B cell (primary cell): ENCODE data around the gene NPAS2. TPM values are rescaled to one million over a fixed set of nuclear protein-coding genes. Genes with fewer than 3 reads are reported as not detected.

Source experiments
- ATAC-seq: fragments of 200-7000 bp; cut with Tn5 transposase; one replicate; pipeline ENCODE4 v1.10.0; 2021; ENCODE audit warnings: low read depth, mild to moderate bottlenecking, moderate number of reproducible peaks, moderate library complexity
- CTCF ChIA-PET: fragments of 350-600 bp; sonication (Branson Sonifier 250); formaldehyde crosslinking; loops from one replicate; lab custom pipeline; 2021; ENCODE audit warnings: antibody characterized with exemption, inconsistent platforms; lab: Charles Lee
- POLR2A ChIA-PET: fragments of 350-600 bp; sonication (Branson Sonifier 250); formaldehyde crosslinking; loops from one replicate; lab custom pipeline; 2021; ENCODE audit warnings: antibody characterized with exemption; lab: Charles Lee
- DNase-seq: peaks from one replicate; pipeline ENCODE4 v3.0.0; 2013
- H2AFZ ChIP-seq: 2 replicates; pipeline ENCODE4 v1.6.1; 2012; ENCODE audit warnings: mild to moderate bottlenecking, low read depth, low read length; ENCODE audit not compliant: insufficient read depth, poor library complexity, severe bottlenecking
- H3K27ac ChIP-seq, 2 donors: 1 replicate in 1 of 2; 2 replicates in 1 of 2; pipeline ENCODE4 v1.5.1; 2012 to 2013; ENCODE audit warnings: low read length in 2 of 2, mild to moderate bottlenecking in 2 of 2, moderate library complexity in 1 of 2
- H3K27me3 ChIP-seq, 4 experiments: fragments of 200-600 bp in 1 of 4; sonication (generic) in 1 of 4; replicated peaks in 1 of 4; 1 replicate in 2 of 4; 2 replicates in 2 of 4; pipeline versions ENCODE4 v1.6.1 to v1.7.0; 2013 to 2016; ENCODE audit warnings: low read length in 3 of 4, mild to moderate bottlenecking in 2 of 4, mixed read lengths in 1 of 4, moderate library complexity in 1 of 4; ENCODE audit not compliant: insufficient read depth in 4 of 4, control insufficient read depth in 3 of 4; ENCODE audit errors: control extremely low read depth in 1 of 4
- H3K36me3 ChIP-seq, 2 experiments: replicated peaks in 1 of 2; 1 replicate in 1 of 2; 2 replicates in 1 of 2; pipeline versions ENCODE4 v1.6.1 to v1.7.1; 2013; ENCODE audit warnings: low read length in 1 of 2; ENCODE audit not compliant: insufficient read depth in 2 of 2, control insufficient read depth in 1 of 2; ENCODE audit errors: control extremely low read depth in 1 of 2, extremely low read depth in 1 of 2
- H3K4me1 ChIP-seq, 2 donors: fragments of 200-600 bp in 1 of 2; sonication (generic) in 1 of 2; 1 replicate in 1 of 2; 2 replicates in 1 of 2; pipeline versions ENCODE4 v1.5.1 to v1.6.1; 2013 to 2017; ENCODE audit warnings: low read length in 2 of 2; ENCODE audit not compliant: control insufficient read depth in 2 of 2, insufficient read depth in 2 of 2
- H3K4me2 ChIP-seq: replicated peaks from 2 replicates; pipeline ENCODE3; 2012; ENCODE audit warnings: mild to moderate bottlenecking, low read depth, low read length; ENCODE audit not compliant: poor library complexity, severe bottlenecking
- H3K4me3 ChIP-seq, 5 experiments: fragments of 200-600 bp in 1 of 5; sonication (generic) in 1 of 5; 1 replicate in 3 of 5; 2 replicates in 2 of 5; pipeline versions ENCODE4 v1.5.1 to v1.7.0; 2011 to 2016; ENCODE audit warnings: low read length in 4 of 5, mild to moderate bottlenecking in 4 of 5, low read depth in 2 of 5, control low read depth in 1 of 5, moderate library complexity in 1 of 5; ENCODE audit not compliant: insufficient read depth in 1 of 5; ENCODE audit errors: control extremely low read depth in 1 of 5, extremely low read depth in 1 of 5
- H3K79me2 ChIP-seq: fragments of 200-600 bp; sonication (generic); one replicate; pipeline ENCODE4 v1.6.0; 2016; ENCODE audit warnings: low read length; ENCODE audit not compliant: control insufficient read depth, insufficient read depth
- H3K9ac ChIP-seq: fragments of 200-600 bp; sonication (generic); 2 replicates; pipeline ENCODE4 v1.6.1; 2017; ENCODE audit warnings: mild to moderate bottlenecking, low read length, moderate library complexity
- H3K9me3 ChIP-seq, 3 donors: one replicate each; pipeline versions ENCODE4 v1.6.1 to v1.7.1; 2013; ENCODE audit warnings: low read length in 2 of 3; ENCODE audit not compliant: control insufficient read depth in 2 of 3, insufficient read depth in 1 of 3; ENCODE audit errors: control extremely low read depth in 1 of 3
- H4K20me1 ChIP-seq: 2 replicates; pipeline ENCODE4 v1.6.0; 2012; ENCODE audit warnings: mild to moderate bottlenecking, low read length; ENCODE audit not compliant: insufficient read depth, control insufficient read depth, poor library complexity, severe bottlenecking
- H3K27ac Mint-ChIP-seq: one replicate; pipeline ENCODE4 v1.8.0; 2021; ENCODE audit warnings: mixed read lengths
- H3K27me3 Mint-ChIP-seq: one replicate; pipeline ENCODE4 v1.8.0; 2021; ENCODE audit warnings: mixed read lengths
- H3K4me1 Mint-ChIP-seq: one replicate; pipeline ENCODE4 v1.8.0; 2021; ENCODE audit warnings: mixed read lengths
- H3K4me3 Mint-ChIP-seq: one replicate; pipeline ENCODE4 v1.8.0; 2021; ENCODE audit warnings: mixed read lengths
- H3K9me3 Mint-ChIP-seq: one replicate; pipeline ENCODE4 v1.8.0; 2022; ENCODE audit warnings: mixed read lengths; ENCODE audit not compliant: insufficient read depth
- EZH2 ChIP-seq: IDR thresholded peaks from 2 replicates; pipeline ENCODE4 v1.6.1; 2012; ENCODE audit warnings: borderline replicate concordance, low read depth, mild to moderate bottlenecking, moderate library complexity, low read length; ENCODE audit not compliant: insufficient read depth, poor library complexity, severe bottlenecking
- WGBS: methylation state at CpG from one replicate; pipeline ENCODE4 v1.1.5; 2013; ENCODE audit warnings: missing lambda C conversion rate; ENCODE audit not compliant: insufficient coverage; 5-methylcytosine and 5-hydroxymethylcytosine counted together
- intact Hi-C: fragments of 100-400 bp; cut with micrococcal nuclease; formaldehyde crosslinking; loops from one replicate; pipeline ENCODE4 v1.10.0; 2022
- polyA plus RNA-seq: library from polyadenylated mRNA; depleted of rRNA; stranded (reverse); fragments of >200 nt; gene quantifications from 2 replicates; pipeline ENCODE4 v1.2.3, GENCODE V29; 2012
- total RNA-seq, 2 donors: library from RNA; stranded (reverse); fragments of 120-200 nt in 1 of 2; gene quantifications; 1 replicate in 1 of 2; 2 replicates in 1 of 2; pipeline versions ENCODE4 v1.2.3 to v1.2.4, GENCODE V29; 2013 to 2022
- TF ChIP-seq, protein P1 (sequence below): fragments of 200-600 bp; IDR thresholded peaks from one replicate; pipeline ENCODE4 v1.8.0; 2022; ENCODE audit warnings: antibody characterized with exemption, mild to moderate bottlenecking

The NPAS2 gene
- total and polyA plus RNA-seq, 2 donors (not counting 1 experiment from before 2014, with no cell fraction given) = not detected

DNA sequence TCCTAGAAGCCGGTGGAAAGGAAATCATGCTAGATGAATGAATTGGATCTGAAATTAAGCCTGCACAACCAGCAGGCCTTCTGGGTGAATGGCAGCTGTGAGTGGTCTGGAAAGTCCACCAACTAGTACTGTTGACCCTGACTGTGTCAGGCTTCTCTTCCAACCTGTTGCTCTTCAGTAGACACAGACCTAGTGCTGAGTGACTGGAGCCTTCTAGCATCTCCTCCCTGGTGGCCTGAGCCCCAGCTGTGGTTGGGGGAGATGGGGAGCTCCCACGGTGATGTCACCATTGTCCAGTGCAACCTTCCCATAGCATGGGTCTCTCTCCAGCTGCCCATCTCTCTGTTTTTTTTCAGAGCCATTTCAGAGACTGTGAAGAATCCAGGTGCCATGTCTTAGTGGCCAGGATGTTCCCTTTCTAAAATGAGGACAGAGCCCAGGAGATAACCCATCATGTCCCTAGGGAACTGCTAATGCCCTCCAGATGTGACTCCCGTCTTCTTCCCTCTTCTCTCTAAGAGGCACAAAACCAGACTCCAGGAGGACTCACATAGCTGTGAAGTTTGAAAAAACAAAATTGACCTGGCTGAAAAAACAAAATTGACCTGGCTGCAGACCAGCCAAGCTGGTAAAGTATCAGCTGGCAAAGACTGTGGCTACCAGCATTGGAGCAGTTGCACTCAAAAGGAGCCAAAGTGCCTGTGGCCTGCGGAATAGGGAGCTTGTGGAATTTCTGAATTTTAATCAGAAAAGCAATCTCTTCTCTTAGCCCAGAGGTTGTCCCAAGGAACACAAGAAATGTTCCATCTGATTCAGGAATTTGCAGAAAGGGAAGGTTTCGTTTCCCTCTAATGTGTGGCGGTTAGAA lies 114.8 kb downstream of the NPAS2 start:
- POLR2A ChIA-PET = no interaction called here

DNA sequence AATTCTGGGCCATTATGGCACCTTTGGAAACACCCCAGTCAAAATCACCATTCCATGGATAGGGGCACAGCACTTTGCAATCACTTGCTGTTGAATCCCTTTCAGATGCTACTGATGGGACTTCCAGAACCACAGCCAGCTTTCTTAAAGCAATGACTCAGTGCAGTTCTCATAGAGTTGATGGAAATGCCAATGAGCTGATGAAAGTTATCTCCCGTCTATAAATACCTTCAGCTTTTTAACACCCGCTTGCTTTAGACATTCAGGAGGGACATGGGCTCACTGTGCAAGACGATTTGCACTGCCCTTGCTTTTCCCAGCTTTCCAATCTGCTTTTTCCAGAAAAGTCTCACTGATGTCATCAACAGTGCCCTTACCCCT lies 115.4 kb downstream of the NPAS2 start:
- Mint-ChIP-seq H3K27me3 (peaks cover 36% of the 10 kb centered on the region), H3K4me3 (no peak overlapping the region), H3K27ac (no peak overlapping the region), H3K4me1 (no peaks in the 10 kb centered on the region), H3K9me3 (no peaks in the 10 kb centered on the region)
- Histone ChIP-seq H3K79me2 (no peaks in the 10 kb centered on the region), H3K4me2 (no peak overlapping the region), H3K9ac (no peak overlapping the region), H3K27me3 (peaks cover 0 to 3% (median 0%) of the 10 kb centered on the region in 4 experiments), H2AFZ (no peak overlapping the region), H3K4me1 (no peaks in the 10 kb centered on the region), H4K20me1 (no peaks in the 10 kb centered on the region), H3K27ac (no peak overlapping the region), H3K36me3 (no peaks in the 10 kb centered on the region), H3K9me3 (no peaks in the 10 kb centered on the region), H3K4me3 (no peak overlapping the region)
- 60% methylated on average over 1 of the region's 3 CpGs for WGBS
- TF ChIP-seq EZH2 = no peak
- TF ChIP-seq, protein P1, sequence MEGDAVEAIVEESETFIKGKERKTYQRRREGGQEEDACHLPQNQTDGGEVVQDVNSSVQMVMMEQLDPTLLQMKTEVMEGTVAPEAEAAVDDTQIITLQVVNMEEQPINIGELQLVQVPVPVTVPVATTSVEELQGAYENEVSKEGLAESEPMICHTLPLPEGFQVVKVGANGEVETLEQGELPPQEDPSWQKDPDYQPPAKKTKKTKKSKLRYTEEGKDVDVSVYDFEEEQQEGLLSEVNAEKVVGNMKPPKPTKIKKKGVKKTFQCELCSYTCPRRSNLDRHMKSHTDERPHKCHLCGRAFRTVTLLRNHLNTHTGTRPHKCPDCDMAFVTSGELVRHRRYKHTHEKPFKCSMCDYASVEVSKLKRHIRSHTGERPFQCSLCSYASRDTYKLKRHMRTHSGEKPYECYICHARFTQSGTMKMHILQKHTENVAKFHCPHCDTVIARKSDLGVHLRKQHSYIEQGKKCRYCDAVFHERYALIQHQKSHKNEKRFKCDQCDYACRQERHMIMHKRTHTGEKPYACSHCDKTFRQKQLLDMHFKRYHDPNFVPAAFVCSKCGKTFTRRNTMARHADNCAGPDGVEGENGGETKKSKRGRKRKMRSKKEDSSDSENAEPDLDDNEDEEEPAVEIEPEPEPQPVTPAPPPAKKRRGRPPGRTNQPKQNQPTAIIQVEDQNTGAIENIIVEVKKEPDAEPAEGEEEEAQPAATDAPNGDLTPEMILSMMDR = no peak
- POLR2A ChIA-PET = no interaction called here
- no peak for DNase-seq
- CTCF ChIA-PET = no interaction called here
- intact Hi-C loops = no loop called here
- no peak for ATAC-seq

More for the DNA sequence above, 114.8 kb downstream of the NPAS2 start:
- H3K4me3 Mint-ChIP-seq = no peak overlapping the region
- H3K9me3 Mint-ChIP-seq = no peaks in the 10 kb centered on the region
- Histone ChIP-seq H3K79me2 (no peaks in the 10 kb centered on the region), H3K27me3 (peaks cover 0 to 3% (median 0%) of the 10 kb centered on the region in 4 experiments), H3K4me1 (no peaks in the 10 kb centered on the region), H3K9me3 (no peaks in the 10 kb centered on the region), H3K4me3 (no peak overlapping the region), H3K27ac (no peak overlapping the region), H3K4me2 (no peak overlapping the region), H3K9ac (no peak overlapping the region), H3K36me3 (no peaks in the 10 kb centered on the region), H4K20me1 (no peaks in the 10 kb centered on the region), H2AFZ (no peak overlapping the region)
- 91% methylated on average over 4 of the region's 6 CpGs for whole genome bisulfite sequencing
- intact Hi-C loops = no loop called here
- H3K4me1 Mint-ChIP-seq = no peaks in the 10 kb centered on the region
- ATAC-seq (no peak), DNase-seq (no peak)
- H3K27me3 Mint-ChIP-seq = peaks cover 42% of the 10 kb centered on the region
- H3K27ac Mint-ChIP-seq = no peak overlapping the region
- no peak for TF ChIP-seq EZH2
- TF ChIP-seq, protein P1 = no peak
- CTCF ChIA-PET = no interaction called here
